ENCODE results near the gene ACTR1A.
"Not testable (repeated sequence)": the region's sequence is repeated elsewhere in the genome, so short reads cannot be mapped to it uniquely, and the experiment has no call there.

The ACTR1A gene

DNA sequence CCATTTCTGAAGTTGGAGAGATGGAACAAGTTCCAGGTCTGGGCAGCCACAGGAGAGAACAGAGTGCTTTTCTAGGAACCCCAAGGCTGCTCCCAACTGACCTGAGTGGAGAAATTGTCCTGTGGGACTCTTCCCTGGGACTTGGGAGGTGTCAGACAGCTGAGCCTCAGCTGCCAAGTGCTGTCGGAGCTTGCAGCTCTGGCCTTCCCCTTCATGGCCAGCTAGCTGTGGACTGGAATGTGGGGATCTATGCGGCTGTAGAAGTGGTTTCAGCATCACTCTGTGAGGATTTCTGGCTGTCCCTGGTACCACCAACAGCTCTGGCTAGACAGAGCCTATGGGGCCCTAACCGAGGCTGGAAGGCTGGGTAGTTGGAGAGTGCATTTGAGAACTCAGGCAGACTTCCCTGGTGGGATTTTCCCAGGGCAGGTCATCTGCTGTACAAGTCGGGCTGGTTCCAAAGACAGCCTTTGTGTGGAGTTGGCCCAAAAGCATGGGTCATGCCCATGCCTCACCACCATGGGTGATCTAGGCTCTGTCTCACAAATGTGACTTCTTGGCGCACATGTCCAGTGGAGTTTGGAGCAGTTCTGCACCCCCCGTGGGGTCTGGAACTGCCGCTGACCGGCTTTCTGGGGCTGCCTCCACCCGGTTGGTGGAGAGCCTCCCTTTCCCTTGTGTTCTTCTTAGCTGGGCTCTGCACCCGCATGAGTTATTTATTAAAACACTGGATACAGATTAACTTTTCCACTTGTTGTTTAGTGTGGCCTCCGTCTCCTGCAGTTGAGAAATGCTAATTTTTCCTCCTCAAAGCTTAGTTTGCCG, 12.2 kb upstream of the ACTR1A start:
- DNase-seq = no peak

DNA sequence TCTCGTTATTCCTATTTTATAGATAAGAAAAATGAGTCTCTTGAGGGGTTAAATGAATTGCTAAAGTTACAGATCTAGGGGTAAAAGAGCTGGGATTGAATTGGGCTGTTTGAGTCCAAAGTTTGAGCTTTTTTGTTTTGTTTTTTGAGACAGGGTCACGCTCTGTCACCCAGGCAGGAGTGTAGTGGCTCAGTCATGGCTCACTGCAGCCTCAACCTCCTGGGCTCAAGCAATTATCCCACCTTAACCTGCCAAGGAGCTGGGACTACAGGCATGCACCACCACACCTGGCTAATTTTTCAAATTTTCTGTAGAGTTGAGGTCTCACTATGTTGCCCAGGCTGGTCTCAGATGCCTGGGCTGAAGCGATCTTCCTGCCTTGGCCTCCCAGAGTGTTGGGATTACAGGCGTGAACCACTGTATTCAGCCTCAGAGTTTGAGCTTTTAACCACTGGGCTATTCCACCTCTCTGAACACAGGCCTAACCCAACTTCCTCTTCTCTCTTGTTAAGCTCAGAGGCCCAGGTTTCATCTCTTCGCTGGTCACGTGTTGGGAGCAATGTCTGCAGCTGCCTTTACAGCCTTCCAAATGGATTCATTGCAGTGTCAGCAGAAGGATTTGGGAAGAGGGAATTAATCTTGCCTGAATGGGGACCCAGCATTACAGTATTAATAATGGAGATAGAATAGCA, 9.2 kb upstream of the ACTR1A start:
- DNase-seq = no peak

DNA sequence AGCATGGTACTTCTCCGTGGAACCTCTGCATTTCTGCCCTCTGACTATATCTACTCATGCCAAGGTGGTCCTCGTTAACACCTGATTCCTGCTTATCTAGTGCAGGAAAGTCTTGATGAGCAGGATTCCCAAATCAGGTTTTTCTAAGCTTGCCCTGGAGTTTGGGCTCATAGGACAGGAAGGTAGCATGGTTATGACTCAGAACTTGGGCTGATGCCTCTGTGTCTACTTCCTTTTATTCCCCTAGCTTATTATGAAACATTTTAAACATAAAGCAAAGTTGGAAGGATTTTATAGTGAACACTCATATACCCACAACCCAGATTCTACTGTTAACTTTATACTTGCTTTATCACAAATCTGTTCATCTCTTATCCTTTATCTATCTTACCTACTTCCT, 6.9 kb upstream of the ACTR1A start:
- DNase-seq = peak; percentile 58

GRCh38 chr10:102508506-102508905, 6.0 kb upstream of the ACTR1A start:
- DNase-seq = no peak

DNA sequence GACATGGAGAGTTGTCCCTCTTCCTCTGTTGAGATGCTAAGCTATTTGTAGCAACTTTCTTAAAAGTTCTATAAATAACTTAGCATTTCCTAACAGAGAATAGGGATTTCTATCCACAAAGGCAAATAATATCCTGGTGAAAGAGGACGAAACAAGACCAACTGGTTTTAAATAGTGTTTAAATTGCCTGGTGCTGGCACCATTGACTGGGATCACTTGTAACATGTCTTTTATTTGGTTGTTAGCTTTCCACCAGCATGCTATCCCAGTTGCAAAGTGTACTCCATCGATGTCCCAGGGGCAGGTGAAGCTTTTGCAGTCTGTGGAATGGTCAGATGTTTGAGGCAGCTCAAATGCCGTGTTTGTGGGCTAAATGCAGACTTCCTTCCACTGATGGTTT, 5.0 kb upstream of the ACTR1A start:
- DNase-seq = no peak

DNA sequence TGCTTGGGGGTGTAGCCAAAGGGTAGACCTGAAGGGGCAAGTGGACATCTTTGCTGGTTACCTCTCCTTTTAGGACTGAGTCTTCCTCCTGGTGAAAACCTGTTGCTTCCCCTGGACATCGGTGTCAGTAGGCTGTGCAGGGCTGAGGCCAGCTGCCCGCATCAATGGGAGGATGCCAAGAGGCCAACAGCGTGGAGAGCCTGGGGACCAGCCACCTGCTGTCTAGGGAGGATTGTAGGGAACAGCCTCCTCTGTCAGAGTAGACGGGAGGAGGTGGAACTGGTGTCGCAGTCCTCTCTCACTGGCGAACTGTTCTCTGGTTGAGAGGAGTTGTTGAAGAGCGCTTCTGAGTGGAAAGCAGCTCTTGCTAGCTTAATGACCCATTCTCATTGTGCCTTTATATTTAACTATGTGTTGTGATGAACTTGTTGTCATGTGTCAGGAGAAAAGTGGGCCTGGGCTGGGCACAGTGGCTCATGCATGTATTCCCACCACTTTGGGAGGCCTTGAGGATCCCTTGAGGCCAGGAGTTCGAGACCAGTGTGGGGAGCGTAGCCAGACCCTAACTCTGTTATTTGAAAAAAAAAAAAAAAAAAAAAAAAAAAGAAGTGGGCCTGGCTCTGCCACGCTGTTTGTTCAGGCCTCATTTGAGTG, 3.1 kb upstream of the ACTR1A start:
- no peak for DNase-seq

- no peak for DNase-seq
These were observed 2.4 kb upstream of the ACTR1A start for GRCh38 chr10:102504976-102505300.

- no peak for DNase-seq
These were observed 1.9 kb upstream of the ACTR1A start for GRCh38 chr10:102504179-102504975.

GRCh38 chr10:102503264-102504178, 1.0 kb upstream of the ACTR1A start, which contains the start of gene SUFU:
Gene SUFU (plus strand): TSS chr10:102503972. CDS start chr10:102504153, 181 bp downstream.
- peak; percentile 98 for DNase-seq

DNA sequence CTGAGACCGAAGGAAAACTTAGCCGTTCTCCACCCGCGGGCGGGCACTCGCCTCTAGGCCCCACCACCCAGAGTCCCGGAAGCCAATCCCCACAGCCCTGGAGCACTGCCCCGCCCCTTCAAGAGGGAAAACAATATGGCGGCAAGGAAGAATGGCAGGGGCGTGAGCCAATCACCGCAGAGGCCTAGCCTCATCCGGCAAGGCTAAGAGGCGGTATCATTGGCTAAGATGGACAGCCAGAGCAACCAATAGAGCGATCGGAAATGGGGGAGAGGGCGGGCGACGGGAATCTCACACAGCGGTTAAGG, 529 bp downstream of the ACTR1A start:
- DNase-seq = peak; percentile 100

DNA sequence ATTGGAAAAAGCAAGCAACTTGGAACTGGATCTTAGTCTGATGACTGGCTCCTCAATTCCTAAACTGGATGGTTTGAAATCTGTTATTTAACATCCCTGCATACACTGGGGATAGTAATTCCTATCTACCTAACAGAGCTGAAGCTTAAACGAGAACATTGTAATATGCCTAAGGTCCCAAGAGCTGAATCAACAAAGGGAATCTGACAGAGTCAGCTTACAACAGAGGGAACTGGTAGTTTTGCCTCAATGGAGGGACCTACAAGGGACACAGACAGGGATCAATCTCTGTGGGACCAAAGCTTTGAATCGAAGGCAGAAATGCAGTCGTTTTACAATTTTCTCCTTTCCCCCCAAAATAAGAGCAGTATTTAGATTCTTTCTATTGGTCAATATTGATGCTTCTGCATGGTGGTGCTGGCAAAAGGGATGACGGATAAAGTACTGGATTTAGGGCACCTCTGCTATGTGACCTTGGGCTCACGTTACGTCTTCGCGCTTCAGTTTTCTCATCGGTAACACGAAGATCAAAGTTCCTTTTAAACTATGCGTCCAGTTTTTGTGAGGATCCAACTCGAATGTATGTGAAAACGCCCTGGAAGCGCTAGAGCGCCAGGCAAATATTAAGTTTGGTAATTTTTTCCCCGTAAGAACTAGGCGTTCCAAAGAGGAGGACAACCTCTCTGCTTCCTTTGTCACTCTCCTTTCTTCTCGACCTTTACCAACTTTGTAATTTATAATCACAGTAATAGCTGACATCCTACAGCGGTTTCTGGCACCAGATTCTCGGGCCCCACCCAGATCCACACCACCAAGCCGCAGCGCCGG, 1.1 kb downstream of the ACTR1A start:
- DNase-seq = no peak

GRCh38 chr10:102500686-102501085, 1.8 kb downstream of the ACTR1A start:
- not testable (repeated sequence) for DNase-seq

DNA sequence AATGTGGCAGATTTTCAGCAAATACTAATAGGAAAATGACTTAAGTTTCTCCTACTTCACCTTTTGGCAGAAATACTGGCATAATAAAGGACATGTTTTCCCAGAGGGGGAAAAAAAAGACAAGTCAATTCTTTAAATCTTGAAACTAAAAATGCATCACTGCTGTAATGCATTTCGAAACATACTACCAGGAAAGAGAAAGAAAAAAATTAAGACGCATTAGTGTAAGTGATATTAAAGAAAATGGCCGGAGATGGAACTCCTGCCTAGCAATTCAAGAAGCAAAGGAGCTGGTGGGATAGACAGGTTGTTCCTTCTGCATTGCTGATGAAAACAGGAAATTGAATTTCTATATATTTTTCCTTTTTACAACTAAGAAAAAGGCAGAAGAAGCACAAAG, 3.2 kb downstream of the ACTR1A start:
- DNase-seq = no peak

GRCh38 chr10:102497545-102497944, 5.0 kb downstream of the ACTR1A start:
- DNase-seq = no peak

GRCh38 chr10:102493771-102494170, 8.7 kb downstream of the ACTR1A start:
- no peak for DNase-seq

- no peak for DNase-seq
These were observed 9.5 kb downstream of the ACTR1A start for GRCh38 chr10:102492983-102493382.

DNA sequence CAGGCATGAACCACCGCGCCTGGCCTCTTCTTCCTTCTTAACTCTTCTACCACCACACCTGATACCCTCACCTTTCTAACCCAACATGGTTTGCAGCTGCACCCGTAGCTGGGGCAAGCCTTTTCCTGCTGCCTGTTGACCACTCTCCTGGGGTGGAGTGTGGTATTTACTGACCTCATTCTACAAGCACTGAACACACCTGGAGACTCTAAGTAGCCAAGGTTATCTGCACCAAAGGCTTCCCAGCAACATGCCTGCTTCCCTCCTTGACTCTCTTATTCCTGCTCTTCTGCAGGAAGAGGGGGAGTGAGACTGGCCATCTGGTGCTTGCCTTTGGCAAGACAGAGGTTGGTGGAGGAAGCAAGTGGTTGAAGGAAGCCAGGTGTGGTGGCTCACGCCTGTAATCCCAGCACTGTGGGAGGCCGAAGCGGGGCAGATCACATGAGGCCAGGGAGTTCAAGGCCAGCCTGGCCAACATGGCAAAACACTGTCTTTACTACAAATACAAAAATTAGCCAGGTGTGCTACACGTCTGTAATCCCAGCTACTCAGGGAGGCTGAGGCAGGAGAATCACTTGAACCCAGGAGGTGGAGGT, 10.1 kb downstream of the ACTR1A start:
- no peak for DNase-seq

- DNase-seq = no peak
These were observed 11.4 kb downstream of the ACTR1A start for GRCh38 chr10:102491136-102491535.

- no peak for DNase-seq
These were observed 17.3 kb downstream of the ACTR1A start for GRCh38 chr10:102485093-102485784.

GRCh38 chr10:102484021-102484420, 18.5 kb downstream of the ACTR1A start:
- no peak for DNase-seq

Data from fibroblast of upper back skin (primary cell).